Karpas-422 (cell line): ENCODE data around the gene DNAAF8. TPM values are rescaled to one million over a fixed set of nuclear protein-coding genes. Genes with fewer than 3 reads are reported as not detected.

ENCODE experiments used
- DNase-seq: peaks from one replicate; pipeline ENCODE4 v3.0.0-alpha.2; 2015
- H2AFZ ChIP-seq: fragments of 200-600 bp; sonication (generic); 2 replicates; pipeline ENCODE4 v1.6.1; 2014; ENCODE audit warnings: antibody characterized with exemption, low read length, mixed read lengths
- H3K27ac ChIP-seq: fragments of 200-600 bp; sonication (generic); 2 replicates; pipeline ENCODE4 v1.5.1; 2014; ENCODE audit warnings: mild to moderate bottlenecking, low read length, moderate library complexity
- H3K27me3 ChIP-seq: fragments of 200-600 bp; sonication (generic); 2 replicates; pipeline ENCODE4 v1.6.1; 2014; ENCODE audit warnings: low read length, mixed read lengths
- H3K36me3 ChIP-seq: fragments of 200-600 bp; sonication (generic); 2 replicates; pipeline ENCODE4 v1.6.1; 2014; ENCODE audit warnings: low read length, mixed read lengths; ENCODE audit not compliant: insufficient read depth
- H3K4me1 ChIP-seq: fragments of 200-600 bp; sonication (generic); 2 replicates; pipeline ENCODE4 v1.6.1; 2014; ENCODE audit warnings: mild to moderate bottlenecking, low read length, mixed read lengths
- H3K4me2 ChIP-seq: fragments of 200-600 bp; sonication (generic); 2 replicates; pipeline ENCODE4 v1.6.1; 2014; ENCODE audit warnings: low read length, low read depth, mild to moderate bottlenecking; ENCODE audit not compliant: poor library complexity, severe bottlenecking
- H3K4me3 ChIP-seq: fragments of 200-600 bp; sonication (generic); 2 replicates; pipeline ENCODE4 v1.5.1; 2014; ENCODE audit warnings: mild to moderate bottlenecking, antibody characterized with exemption, low read length, mixed read lengths
- H3K79me2 ChIP-seq: fragments of 200-600 bp; sonication (generic); 2 replicates; pipeline ENCODE4 v1.6.1; 2014; ENCODE audit warnings: mild to moderate bottlenecking, low read length, mixed read lengths
- H3K9ac ChIP-seq: fragments of 200-600 bp; sonication (generic); 2 replicates; pipeline ENCODE4 v1.6.0; 2014; ENCODE audit warnings: low read length
- H3K9me2 ChIP-seq: fragments of 200-600 bp; sonication (generic), shearing (Covaris generic); replicated peaks from 2 replicates; pipeline ENCODE4 v1.6.0; 2014; ENCODE audit warnings: mild to moderate bottlenecking, low read length, moderate library complexity; ENCODE audit not compliant: insufficient read depth
- H3K9me3 ChIP-seq: fragments of 300-700, 200-600 bp; sonication (generic); 2 replicates; pipeline ENCODE4 v1.6.1; 2014; ENCODE audit warnings: low read length, mixed read lengths
- H4K20me1 ChIP-seq: fragments of 200-600 bp; sonication (generic); 2 replicates; pipeline ENCODE4 v1.6.1; 2014; ENCODE audit warnings: mild to moderate bottlenecking, antibody characterized with exemption, low read length, low read depth; ENCODE audit not compliant: insufficient read depth
- total RNA-seq: library from RNA; depleted of rRNA; stranded (reverse); fragments of >200 nt; shearing (Covaris generic); gene quantifications from 2 replicates; pipeline ENCODE4 v1.2.3, GENCODE V29; 2014; ENCODE audit warnings: low replicate concordance

The DNAAF8 gene
- total RNA-seq, 1 experiment from 2014 or later, result 0.22 TPM

DNA sequence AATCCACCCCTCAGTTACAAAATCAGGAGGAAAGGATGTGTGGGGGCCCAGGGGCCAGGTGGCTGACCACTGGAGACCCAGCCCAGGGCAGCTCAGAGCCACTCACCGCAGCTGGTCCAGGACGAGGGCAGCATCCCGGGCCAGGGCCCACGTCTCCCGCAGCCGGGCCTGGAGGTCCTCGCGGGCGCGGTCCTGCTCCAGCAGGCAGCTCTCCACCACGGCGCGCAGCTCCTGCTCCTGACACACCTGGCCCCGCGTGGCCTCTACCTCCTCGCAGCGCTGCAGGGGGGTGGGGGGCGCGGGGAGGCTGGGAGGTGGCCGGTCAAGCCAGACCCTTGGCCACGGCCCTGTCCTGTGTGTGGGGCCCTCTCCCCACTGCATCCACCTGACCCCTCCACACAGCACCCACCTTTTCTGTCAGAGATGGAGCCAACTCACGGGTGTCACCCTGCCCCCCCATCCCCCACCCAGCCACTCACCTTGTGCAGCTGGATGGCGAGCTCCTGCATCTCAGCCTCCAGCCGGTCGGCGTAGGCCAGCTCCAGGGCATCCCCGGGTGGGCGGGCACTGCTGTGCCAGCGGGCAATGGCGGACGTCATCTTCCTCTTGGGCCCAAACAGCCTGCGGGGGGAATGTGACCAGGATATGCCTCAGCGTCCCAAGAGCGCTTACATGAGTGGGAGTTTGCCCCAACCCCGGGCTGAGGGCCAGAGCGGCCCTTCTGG is 35.9 kb upstream of the DNAAF8 start:
- no peaks in the 10 kb centered on the region for H3K9me3 ChIP-seq
- no peak overlapping the region for H2AFZ ChIP-seq
- no peak for DNase-seq
- H3K9ac ChIP-seq, result no peak overlapping the region
- H3K4me2 ChIP-seq, result no peak overlapping the region
- H4K20me1 ChIP-seq, result peaks cover 9% of the 10 kb centered on the region
- peaks cover 19% of the 10 kb centered on the region for H3K79me2 ChIP-seq
- peaks cover 2% of the 10 kb centered on the region for H3K36me3 ChIP-seq
- no peaks in the 10 kb centered on the region for H3K27me3 ChIP-seq
- no peak overlapping the region for H3K27ac ChIP-seq
- no peaks in the 10 kb centered on the region for H3K9me2 ChIP-seq
- H3K4me3 ChIP-seq, result no peak overlapping the region
- H3K4me1 ChIP-seq, result peaks cover 24% of the 10 kb centered on the region

DNA sequence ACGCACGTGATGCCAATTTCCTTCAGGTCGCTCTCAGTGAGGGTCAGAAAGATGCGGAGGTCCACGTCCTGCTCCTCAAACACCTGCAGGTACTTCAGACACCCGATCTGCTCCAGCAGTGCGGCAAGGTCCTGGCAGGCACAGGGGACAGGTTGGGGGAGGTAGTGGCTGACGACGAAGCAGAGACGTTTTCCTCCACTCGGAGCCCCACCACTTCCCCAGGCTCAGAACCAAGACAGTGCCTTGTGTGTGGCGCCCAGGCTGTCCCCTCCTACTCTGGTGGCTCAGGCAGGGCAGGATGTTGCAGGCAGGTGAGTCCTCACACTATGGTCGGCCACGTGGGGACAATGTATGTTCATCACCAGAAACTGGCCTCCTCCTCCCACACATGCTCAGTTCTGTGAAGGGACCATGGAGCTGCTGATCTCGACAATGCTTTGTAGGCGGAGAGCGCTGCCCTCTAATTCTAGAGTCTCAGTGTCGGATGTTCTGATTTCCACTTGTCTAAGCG is 35.2 kb upstream of the DNAAF8 start:
- no peak overlapping the region for H3K9ac ChIP-seq
- peaks cover 9% of the 10 kb centered on the region for H4K20me1 ChIP-seq
- H3K36me3 ChIP-seq, result peaks cover 2% of the 10 kb centered on the region

DNA sequence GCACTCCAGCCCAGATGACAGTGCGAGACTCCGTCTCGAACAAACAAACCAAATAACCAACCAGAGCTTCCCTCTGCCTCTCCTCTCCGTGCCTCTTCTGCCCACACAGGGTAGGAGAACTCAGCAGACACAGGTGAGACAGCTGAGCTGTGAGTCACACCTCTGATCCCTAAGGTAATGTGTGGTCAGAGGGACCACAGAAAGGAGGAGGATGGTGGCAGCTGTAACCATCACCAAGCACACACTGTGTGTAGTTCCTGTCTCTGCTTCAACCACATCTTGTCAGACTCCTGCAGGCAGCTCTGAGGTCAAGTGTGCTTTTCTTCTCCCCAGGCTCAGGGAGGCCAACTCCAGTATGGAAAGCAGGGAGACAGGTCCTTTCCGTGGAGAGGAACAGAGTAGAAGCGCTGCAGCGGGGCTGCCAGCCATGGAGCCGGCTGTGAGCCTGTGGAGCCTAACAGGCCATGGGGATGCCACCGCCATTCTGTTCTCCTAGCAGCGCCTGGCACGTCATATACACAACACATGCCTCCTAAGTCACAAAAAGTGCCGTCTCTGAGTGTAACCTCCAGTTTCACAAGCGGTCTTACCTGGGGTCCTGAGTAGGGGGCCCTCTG is 33.8 kb upstream of the DNAAF8 start:
- H3K4me2 ChIP-seq, result no peak overlapping the region
- no peaks in the 10 kb centered on the region for H3K27me3 ChIP-seq
- no peak overlapping the region for H2AFZ ChIP-seq
- H3K27ac ChIP-seq, result no peak overlapping the region
- 0 out of 2 replicates have a peak, but pooled peaks cover 5% of the 10 kb centered on the region for H3K79me2 ChIP-seq
- no peak overlapping the region for H3K4me3 ChIP-seq
- H4K20me1 ChIP-seq, result no peaks in the 10 kb centered on the region; the same call in 1 of the 2 replicates
- peaks cover 12% of the 10 kb centered on the region for H3K4me1 ChIP-seq
- peaks cover 2% of the 10 kb centered on the region for H3K36me3 ChIP-seq
- no peak for DNase-seq
- H3K9ac ChIP-seq, result no peak overlapping the region
- H3K9me3 ChIP-seq, result no peaks in the 10 kb centered on the region
- H3K9me2 ChIP-seq, result no peaks in the 10 kb centered on the region

More for the DNA sequence above, 35.2 kb upstream of the DNAAF8 start:
- DNase-seq, result no peak
- Histone ChIP-seq H3K79me2 (peaks cover 14% of the 10 kb centered on the region), H3K9me3 (no peaks in the 10 kb centered on the region), H3K4me1 (peaks cover 24% of the 10 kb centered on the region), H3K4me3 (no peak overlapping the region), H3K27ac (no peak overlapping the region), H2AFZ (no peak overlapping the region), H3K9me2 (no peaks in the 10 kb centered on the region), H3K27me3 (no peaks in the 10 kb centered on the region), H3K4me2 (no peak overlapping the region)

DNA sequence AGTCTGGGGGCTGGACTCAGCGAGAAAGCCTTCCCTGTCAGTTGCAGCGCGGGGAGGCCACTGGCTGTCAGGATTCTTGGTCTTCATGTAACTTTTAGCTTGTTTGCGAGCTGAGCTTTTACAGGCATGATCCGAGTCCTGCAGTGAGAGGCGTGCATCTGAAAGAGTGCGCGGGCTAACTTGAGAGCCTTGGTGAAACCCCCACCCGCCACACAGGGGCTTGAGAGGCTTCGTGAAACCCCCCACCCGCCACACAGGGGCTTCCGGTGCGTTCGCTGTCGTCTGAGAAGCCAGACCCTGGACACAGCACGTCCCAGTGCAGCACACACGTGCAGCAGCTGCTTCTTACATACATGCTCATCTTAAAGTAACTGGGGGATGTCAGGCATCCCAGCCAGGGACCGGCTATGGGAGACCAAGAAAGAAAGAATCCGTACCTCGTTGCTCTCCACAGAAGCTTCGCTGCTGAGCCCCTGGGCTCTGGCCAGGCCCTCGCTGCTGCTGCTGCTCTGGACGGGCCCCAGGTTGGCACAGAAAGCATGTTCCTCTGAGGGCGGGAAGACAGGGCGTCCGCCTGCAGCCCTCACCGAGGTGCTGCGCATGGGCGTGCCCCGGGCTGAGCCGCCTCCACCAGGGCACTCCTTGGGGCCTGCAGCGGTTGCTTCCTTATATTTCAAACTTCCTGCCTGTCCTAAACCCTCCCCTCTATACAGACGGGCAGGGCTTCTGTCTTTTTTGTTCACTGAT is 33.2 kb upstream of the DNAAF8 start:
- no peak overlapping the region for H3K27ac ChIP-seq
- no peak overlapping the region for H3K4me3 ChIP-seq
- H3K9ac ChIP-seq, result no peak overlapping the region
- peaks cover 5% of the 10 kb centered on the region for H3K4me1 ChIP-seq
- DNase-seq, result no peak
- H3K36me3 ChIP-seq, result peaks cover 2% of the 10 kb centered on the region
- no peak overlapping the region for H2AFZ ChIP-seq
- H3K9me2 ChIP-seq, result no peaks in the 10 kb centered on the region
- H3K27me3 ChIP-seq, result no peaks in the 10 kb centered on the region
- 0 out of 2 replicates have a peak, but pooled peaks cover under 1% of the 10 kb centered on the region for H3K79me2 ChIP-seq
- no peaks in the 10 kb centered on the region for H4K20me1 ChIP-seq
- H3K9me3 ChIP-seq, result no peaks in the 10 kb centered on the region
- no peak overlapping the region for H3K4me2 ChIP-seq

DNA sequence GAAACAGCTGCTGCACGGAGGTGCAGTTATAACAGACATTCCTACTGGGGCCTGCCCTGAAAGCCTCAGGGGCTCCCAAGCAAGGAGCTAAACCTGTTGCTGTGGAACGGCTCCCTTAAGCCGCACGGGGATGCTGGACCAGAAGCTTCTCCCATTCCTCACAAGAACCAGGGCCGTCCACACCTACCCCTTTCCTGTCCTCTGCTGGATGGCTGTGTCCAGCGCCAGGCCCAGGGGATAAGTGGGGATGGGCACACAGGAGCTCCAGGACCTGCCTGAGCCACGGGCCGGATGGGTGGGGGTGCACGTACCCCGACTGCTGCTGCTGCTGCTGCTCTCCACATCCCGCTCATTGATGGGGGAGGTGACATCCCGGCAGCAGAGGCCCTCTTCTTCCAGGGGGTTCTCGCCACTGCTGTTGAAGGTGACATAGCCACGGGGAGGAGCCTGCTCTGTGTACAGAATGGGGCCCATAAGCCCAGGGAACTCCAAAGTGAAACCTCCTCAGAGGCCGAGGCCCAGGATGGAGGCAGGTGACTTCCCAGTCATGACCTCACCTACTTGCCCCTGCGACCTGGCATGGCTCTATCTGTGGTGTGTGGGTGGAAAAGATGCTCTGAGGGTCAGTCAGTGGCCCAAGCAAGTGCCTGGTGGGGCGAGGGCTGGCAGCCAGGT is 32.4 kb upstream of the DNAAF8 start:
- H3K9ac ChIP-seq, result no peak overlapping the region
- no peaks in the 10 kb centered on the region for H3K9me2 ChIP-seq
- no peak overlapping the region for H3K27ac ChIP-seq
- no peak overlapping the region for H3K4me2 ChIP-seq
- H3K79me2 ChIP-seq, result no peaks in the 10 kb centered on the region
- H3K36me3 ChIP-seq, result peaks cover 2% of the 10 kb centered on the region; the same call in 1 of the 2 replicates
- H2AFZ ChIP-seq, result no peak overlapping the region
- H3K4me3 ChIP-seq, result no peak overlapping the region
- H3K27me3 ChIP-seq, result no peaks in the 10 kb centered on the region
- no peaks in the 10 kb centered on the region for H3K4me1 ChIP-seq
- no peaks in the 10 kb centered on the region for H3K9me3 ChIP-seq
- DNase-seq, result no peak
- H4K20me1 ChIP-seq, result no peaks in the 10 kb centered on the region

DNA sequence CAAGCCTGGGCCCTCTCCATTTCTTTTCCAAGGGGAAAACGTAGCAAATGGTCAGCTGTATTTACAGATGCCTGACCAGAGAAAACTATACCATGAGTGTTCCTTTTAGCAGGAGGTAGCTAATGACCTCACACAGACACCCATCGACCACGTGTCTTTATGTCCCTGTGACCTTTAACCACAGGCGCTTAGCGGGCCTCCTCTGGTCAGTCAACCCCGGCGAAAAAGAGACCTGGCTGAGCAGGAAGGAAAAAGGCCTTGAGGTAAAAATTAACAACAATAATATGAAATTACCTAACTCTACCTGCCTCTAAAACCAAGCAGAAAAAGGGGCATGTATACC is 31.9 kb upstream of the DNAAF8 start:
- no peak overlapping the region for H3K4me2 ChIP-seq

DNA sequence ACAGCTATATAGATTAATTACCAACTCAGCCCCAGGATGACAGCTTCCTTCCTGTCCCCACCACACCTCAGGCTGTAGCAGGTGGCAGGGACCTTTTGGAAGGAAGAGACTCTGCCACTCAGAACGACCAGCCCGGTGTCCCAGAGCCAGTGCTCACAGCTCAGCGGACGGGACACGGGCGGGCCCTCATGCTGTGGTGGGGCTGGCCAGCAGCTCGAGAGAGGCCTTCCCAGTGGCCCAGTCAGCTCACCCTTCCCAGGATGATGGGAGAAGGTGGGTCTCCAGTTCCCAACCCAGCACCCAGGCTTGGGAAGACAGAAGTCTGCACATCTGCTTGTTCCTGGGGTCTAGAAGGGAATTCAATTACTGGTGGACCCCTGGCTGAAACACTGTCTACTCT is 30.4 kb upstream of the DNAAF8 start:
- Histone ChIP-seq H2AFZ (no peak overlapping the region), H3K36me3 (0 out of 2 replicates have a peak, but pooled peaks cover 2% of the 10 kb centered on the region)

More for the DNA sequence above, 31.9 kb upstream of the DNAAF8 start:
- Histone ChIP-seq H3K4me1 (no peaks in the 10 kb centered on the region), H3K9me3 (no peaks in the 10 kb centered on the region), H4K20me1 (no peaks in the 10 kb centered on the region), H2AFZ (no peak overlapping the region), H3K27ac (no peak overlapping the region), H3K9me2 (no peaks in the 10 kb centered on the region), H3K9ac (no peak overlapping the region), H3K79me2 (no peaks in the 10 kb centered on the region), H3K4me3 (no peak overlapping the region), H3K27me3 (no peaks in the 10 kb centered on the region), H3K36me3 (peaks cover 2% of the 10 kb centered on the region; the same call in 1 of the 2 replicates)
- no peak for DNase-seq

More for the DNA sequence above, 30.4 kb upstream of the DNAAF8 start:
- Histone ChIP-seq H3K27ac (no peak overlapping the region), H3K79me2 (no peaks in the 10 kb centered on the region), H3K4me2 (no peak overlapping the region), H4K20me1 (no peaks in the 10 kb centered on the region), H3K27me3 (no peaks in the 10 kb centered on the region), H3K4me3 (no peak overlapping the region), H3K4me1 (no peaks in the 10 kb centered on the region), H3K9ac (no peak overlapping the region), H3K9me2 (no peaks in the 10 kb centered on the region), H3K9me3 (no peaks in the 10 kb centered on the region)
- DNase-seq, result no peak
